Testis (tissue), 3 donors: Measurements from ENCODE around the gene CCDC85A. TPM values are rescaled to one million over a fixed set of nuclear protein-coding genes. Genes with fewer than 3 reads are reported as not detected.

Experiments
- DNase-seq: peaks from one replicate; pipeline ENCODE4 v3.0.0-alpha.2; 2019
- H3K27ac ChIP-seq, 2 donors: fragments of 200-600 bp; sonication (generic); one replicate each; pipeline ENCODE4 v1.5.1; 2019
- H3K27me3 ChIP-seq: fragments of 200-600 bp; sonication (generic); one replicate; pipeline ENCODE4 v1.5.1; 2019
- H3K36me3 ChIP-seq: fragments of 200-600 bp; sonication (generic); one replicate; pipeline ENCODE4 v1.5.1; 2017; ENCODE audit warnings: low read depth; ENCODE audit errors: missing control alignments
- H3K4me1 ChIP-seq: fragments of 200-600 bp; sonication (generic); one replicate; pipeline ENCODE4 v1.5.1; 2019
- H3K4me3 ChIP-seq, 2 donors: fragments of 200-600 bp; sonication (generic); one replicate each; pipeline ENCODE4 v1.5.1; 2017 to 2019
- H3K9me3 ChIP-seq: fragments of 200-600 bp; sonication (generic); one replicate; pipeline ENCODE4 v1.5.1; 2017
- CTCF ChIP-seq, 3 experiments: fragments of 450-650 bp in 2 of 3; fragments of 200-600 bp in 1 of 3; sonication (generic) in 1 of 3; IDR thresholded peaks; one replicate each; pipeline ENCODE4 v1.5.1; 2016 to 2019; ENCODE audit warnings: antibody characterized with exemption in 3 of 3, mild to moderate bottlenecking in 2 of 3, moderate library complexity in 1 of 3
- POLR2A ChIP-seq: fragments of 450-650 bp; IDR thresholded peaks from one replicate; pipeline ENCODE4 v1.6.1; 2017; ENCODE audit warnings: antibody characterized with exemption, mild to moderate bottlenecking, moderate library complexity
- WGBS, 2 donors: methylation state at CpG; one replicate each; pipeline ENCODE4 v1.1.5; 2018; 5-methylcytosine and 5-hydroxymethylcytosine counted together
- intact Hi-C: fragments of 100-400 bp; cut with DNase I; formaldehyde crosslinking; loops from one replicate; pipeline ENCODE4 v1.15.1; 2023; ENCODE audit warnings: low total_unique reads
- polyA plus RNA-seq: library from polyadenylated mRNA; stranded (reverse); fragments of 350-450 nt; fragmentation: Illumina TruSeq; extraction: RNeasy Lipid Tissue Mini Kit (QIAGEN cat#74804); gene quantifications from one replicate; pipeline ENCODE4 v1.2.3, GENCODE V29; 2014; ENCODE audit warnings: low read depth, low replicate concordance; ENCODE audit not compliant: insufficient read depth
- total RNA-seq, 2 donors: library from RNA; depleted of rRNA; stranded (reverse); fragments of >200 nt; gene quantifications; one replicate each; pipeline ENCODE4 v1.2.3, GENCODE V29; 2016

The CCDC85A gene
- total and polyA plus RNA-seq, 3 donors from 2014 or later: 0.61 to 3.9 (median 2.9) TPM

- H3K4me3 ChIP-seq: no peak overlapping the region
- no peaks in the 10 kb centered on the region for H3K27me3 ChIP-seq
- WGBS, 2 donors: 92 to 94% methylated on average over 3 of the region's 3 CpGs
- H3K9me3 ChIP-seq: no peaks in the 10 kb centered on the region
- no peak for TF ChIP-seq CTCF (IDR thresholded peaks at IDR 0.05)
- no peak for TF ChIP-seq POLR2A
- no peaks in the 10 kb centered on the region for H3K36me3 ChIP-seq
- H3K27ac ChIP-seq: no peak overlapping the region
- no peak for DNase-seq
- intact Hi-C loops: no loop called here
- H3K4me1 ChIP-seq: no peaks in the 10 kb centered on the region
Observed at GRCh38 chr2:56267415-56267788, 83.6 kb downstream of the CCDC85A start.

GRCh38 chr2:56268856-56269255 is 85.1 kb downstream of the CCDC85A start:
- no peak for TF ChIP-seq POLR2A
- no peak for TF ChIP-seq CTCF (IDR thresholded peaks at IDR 0.05)
- Histone ChIP-seq H3K27me3 (no peaks in the 10 kb centered on the region), H3K27ac (no peak overlapping the region), H3K4me1 (no peaks in the 10 kb centered on the region), H3K4me3 (no peak overlapping the region), H3K9me3 (no peaks in the 10 kb centered on the region), H3K36me3 (no peaks in the 10 kb centered on the region)
- WGBS, 2 donors: 84 to 85% methylated on average over 2 of the region's 2 CpGs
- no peak for DNase-seq
- intact Hi-C loops: no loop called here

- Histone ChIP-seq H3K4me3 (no peak overlapping the region), H3K27ac (no peak overlapping the region), H3K4me1 (no peaks in the 10 kb centered on the region), H3K9me3 (no peaks in the 10 kb centered on the region), H3K36me3 (no peaks in the 10 kb centered on the region), H3K27me3 (no peaks in the 10 kb centered on the region)
- 60 to 75% methylated on average over 2 of the region's 2 CpGs for WGBS, 2 donors
- intact Hi-C loops: no loop called here
- TF ChIP-seq POLR2A (no peak), CTCF (IDR thresholded peaks at IDR 0.05) (no peak)
- DNase-seq: no peak
Observed at GRCh38 chr2:56271275-56271674, 87.5 kb downstream of the CCDC85A start.

GRCh38 chr2:56285224-56285623 is 101.4 kb downstream of the CCDC85A start:
- no peaks in the 10 kb centered on the region for H3K27me3 ChIP-seq
- no peaks in the 10 kb centered on the region for H3K4me1 ChIP-seq
- 94 to 98% methylated on average over 5 of the region's 5 CpGs for WGBS, 2 donors
- H3K36me3 ChIP-seq: no peaks in the 10 kb centered on the region
- H3K4me3 ChIP-seq: no peak overlapping the region
- intact Hi-C loops: no loop called here
- DNase-seq: no peak
- H3K27ac ChIP-seq: no peak overlapping the region
- TF ChIP-seq POLR2A (no peak), CTCF (IDR thresholded peaks at IDR 0.05) (no peak)
- no peaks in the 10 kb centered on the region for H3K9me3 ChIP-seq

GRCh38 chr2:56286936-56287335 is 103.1 kb downstream of the CCDC85A start:
- Histone ChIP-seq H3K9me3 (no peaks in the 10 kb centered on the region), H3K4me3 (no peak overlapping the region), H3K4me1 (no peaks in the 10 kb centered on the region), H3K27me3 (no peaks in the 10 kb centered on the region), H3K36me3 (no peaks in the 10 kb centered on the region), H3K27ac (no peak overlapping the region)
- 90 to 93% methylated on average over 2 of the region's 2 CpGs for WGBS, 2 donors
- TF ChIP-seq CTCF (IDR thresholded peaks at IDR 0.05) (no peak), POLR2A (no peak)
- no peak for DNase-seq
- intact Hi-C loops: no loop called here
